Hepatocyte (in vitro differentiated cells): ENCODE data around the gene STX1B. TPM values are rescaled to one million over a fixed set of nuclear protein-coding genes. Genes with fewer than 3 reads are reported as not detected.

Experiments
- DNase-seq: peaks from one replicate; pipeline ENCODE4 v3.0.0-alpha.2; 2016; ENCODE audit warnings: low spot score
- H2AFZ ChIP-seq: fragments of 200-600 bp; sonication (generic); 2 replicates; pipeline ENCODE4 v1.6.0; 2016; ENCODE audit warnings: antibody characterized with exemption, mild to moderate bottlenecking
- H3K27ac ChIP-seq: fragments of 200-600 bp; sonication (generic); 2 replicates; pipeline ENCODE4 v1.5.1; 2016; ENCODE audit warnings: mild to moderate bottlenecking
- H3K27me3 ChIP-seq: fragments of 200-600 bp; sonication (generic); 2 replicates; pipeline ENCODE4 v1.6.1; 2016
- H3K36me3 ChIP-seq: fragments of 200-600 bp; sonication (generic); replicated peaks from 2 replicates; pipeline ENCODE4 v1.5.1; 2016; ENCODE audit warnings: low read depth; ENCODE audit not compliant: insufficient read depth
- H3K4me1 ChIP-seq: fragments of 200-600 bp; sonication (generic); 2 replicates; pipeline ENCODE4 v1.5.1; 2016; ENCODE audit warnings: mild to moderate bottlenecking, moderate library complexity; ENCODE audit not compliant: insufficient read depth
- H3K4me2 ChIP-seq: fragments of 200-600 bp; sonication (generic); 2 replicates; pipeline ENCODE4 v1.6.0; 2016
- H3K4me3 ChIP-seq: fragments of 200-600 bp; sonication (generic); 2 replicates; pipeline ENCODE4 v1.5.1; 2016; ENCODE audit warnings: mild to moderate bottlenecking
- H3K79me2 ChIP-seq: fragments of 200-600 bp; sonication (generic); 2 replicates; pipeline ENCODE4 v1.6.0; 2017; ENCODE audit warnings: mild to moderate bottlenecking
- H3K9me2 ChIP-seq: fragments of 200-600 bp; sonication (generic); replicated peaks from 2 replicates; pipeline ENCODE4 v1.6.0; 2017; ENCODE audit warnings: mild to moderate bottlenecking; ENCODE audit not compliant: insufficient read depth
- H3K9me3 ChIP-seq: fragments of 200-600 bp; sonication (generic); 2 replicates; pipeline ENCODE4 v1.5.1; 2016; ENCODE audit warnings: low read depth, mild to moderate bottlenecking
- H4K20me1 ChIP-seq: fragments of 200-600 bp; sonication (generic); 2 replicates; pipeline ENCODE4 v1.6.0; 2016; ENCODE audit warnings: mild to moderate bottlenecking; ENCODE audit not compliant: insufficient read depth, poor library complexity, severe bottlenecking
- CTCF ChIP-seq: fragments of 200-600 bp; sonication (generic); IDR thresholded peaks from 2 replicates; pipeline ENCODE4 v1.5.1; 2016; ENCODE audit warnings: antibody characterized with exemption, mild to moderate bottlenecking; ENCODE audit not compliant: poor library complexity
- EZH2 ChIP-seq: fragments of 200-600 bp; sonication (generic); IDR thresholded peaks from 2 replicates; pipeline ENCODE4 v1.6.1; 2016; ENCODE audit warnings: antibody characterized with exemption, mild to moderate bottlenecking, borderline replicate concordance
- EZH2phosphoT487 ChIP-seq: fragments of 200-600 bp; sonication (generic); IDR thresholded peaks from one replicate; pipeline ENCODE4 v1.6.1; 2018; ENCODE audit warnings: antibody characterized with exemption, mild to moderate bottlenecking, low read depth, moderate library complexity; ENCODE audit not compliant: unreplicated experiment, severe bottlenecking
- WGBS: methylation state at CpG from one replicate; pipeline ENCODE4 v1.1.6; 2016; ENCODE audit warnings: low lambda C conversion rate; ENCODE audit errors: missing lambda C conversion rate; 5-methylcytosine and 5-hydroxymethylcytosine counted together
- polyA plus RNA-seq: library from polyadenylated mRNA; unstranded; fragments of >200 nt; fragmentation: Nextera tagmentation; extraction: Ambion mirVana; gene quantifications from 2 replicates; pipeline ENCODE4 v1.2.1, GENCODE V29; 2016
- total RNA-seq: library from RNA; depleted of rRNA; stranded (reverse); fragments of >200 nt; gene quantifications from 2 replicates; pipeline ENCODE4 v1.2.3, GENCODE V29; 2014

Gene STX1B
- total and polyA plus RNA-seq, 2 experiments from 2014 or later = 0.87 to 2.7 TPM

GRCh38 chr16:31003744-31004143, 6.7 kb downstream of the STX1B start:
- DNase-seq = no peak
- TF ChIP-seq EZH2 (no peak), CTCF (no peak), EZH2phosphoT487 (no peak)
- H3K9me2 ChIP-seq = no peaks in the 10 kb centered on the region
- H2AFZ ChIP-seq = no peak overlapping the region
- H3K4me3 ChIP-seq = no peak overlapping the region
- H3K79me2 ChIP-seq = no peaks in the 10 kb centered on the region
- H3K9me3 ChIP-seq = no peaks in the 10 kb centered on the region
- peaks cover 2% of the 10 kb centered on the region for H3K4me1 ChIP-seq
- H3K27me3 ChIP-seq = peaks cover 8% of the 10 kb centered on the region
- 89% methylated on average over 6 of the region's 6 CpGs for WGBS
- no peaks in the 10 kb centered on the region for H4K20me1 ChIP-seq
- no peak overlapping the region for H3K27ac ChIP-seq
- no peaks in the 10 kb centered on the region for H3K36me3 ChIP-seq
- no peak overlapping the region for H3K4me2 ChIP-seq

GRCh38 chr16:31002862-31003341, 7.5 kb downstream of the STX1B start:
- WGBS = 84% methylated on average over 9 of the region's 9 CpGs
- Histone ChIP-seq H3K79me2 (no peaks in the 10 kb centered on the region), H3K9me3 (no peaks in the 10 kb centered on the region), H4K20me1 (no peaks in the 10 kb centered on the region), H3K36me3 (no peaks in the 10 kb centered on the region), H3K9me2 (no peaks in the 10 kb centered on the region), H3K27me3 (peaks cover 8% of the 10 kb centered on the region), H3K4me2 (no peak overlapping the region), H3K4me3 (no peak overlapping the region), H3K4me1 (peaks cover 11% of the 10 kb centered on the region), H3K27ac (no peak overlapping the region), H2AFZ (no peak overlapping the region)
- no peak for DNase-seq
- TF ChIP-seq CTCF (no peak), EZH2phosphoT487 (no peak), EZH2 (no peak)

GRCh38 chr16:31002250-31002700, 8.2 kb downstream of the STX1B start:
- Histone ChIP-seq H4K20me1 (no peaks in the 10 kb centered on the region), H2AFZ (no peak overlapping the region), H3K9me3 (no peaks in the 10 kb centered on the region), H3K4me2 (no peak overlapping the region), H3K79me2 (no peaks in the 10 kb centered on the region), H3K27ac (no peak overlapping the region), H3K4me1 (peaks cover 17% of the 10 kb centered on the region), H3K27me3 (peaks cover 2% of the 10 kb centered on the region), H3K9me2 (no peaks in the 10 kb centered on the region), H3K4me3 (no peak overlapping the region), H3K36me3 (no peaks in the 10 kb centered on the region)
- DNase-seq = no peak
- whole genome bisulfite sequencing = 68% methylated on average over 10 of the region's 10 CpGs
- TF ChIP-seq EZH2phosphoT487 = no peak
- TF ChIP-seq CTCF = no peak
- no peak for TF ChIP-seq EZH2
